ENCODE data around the gene RNF7. TPM values are rescaled to one million over a fixed set of nuclear protein-coding genes. Genes with fewer than 3 reads are reported as not detected.
"Not testable (repeated sequence)": the region's sequence is repeated elsewhere in the genome, so short reads cannot be mapped to it uniquely, and the experiment has no call there.

Gene RNF7
- total RNA-seq, 1 experiment from 2014 or later = 55.2 TPM

DNA sequence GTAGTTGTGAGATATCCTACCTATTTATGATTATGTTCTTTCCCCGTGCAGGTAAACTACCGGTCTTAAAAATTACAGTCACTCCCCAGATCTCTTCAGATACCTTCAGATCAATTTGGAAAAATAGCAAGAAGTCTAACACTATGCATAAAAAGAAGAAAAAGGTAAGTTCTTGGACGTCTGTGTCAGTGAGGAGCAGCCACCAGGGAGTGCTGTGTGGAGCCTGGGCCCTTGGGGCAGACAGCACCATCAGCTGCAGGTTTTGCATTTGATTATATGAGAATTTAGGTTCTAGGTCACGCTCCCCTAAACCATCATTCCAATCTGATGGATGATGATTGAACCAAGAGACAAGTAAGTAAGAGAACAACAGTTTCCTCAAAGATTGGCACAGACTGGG is 8.9 kb upstream of the RNF7 start:
- DNase-seq (ENCODE audit: extremely low read depth, low read depth) = no peak

- no peak for DNase-seq (ENCODE audit: extremely low read depth, low read depth)
These were observed 2.9 kb upstream of the RNF7 start for GRCh38 chr3:141735176-141735575.

DNA sequence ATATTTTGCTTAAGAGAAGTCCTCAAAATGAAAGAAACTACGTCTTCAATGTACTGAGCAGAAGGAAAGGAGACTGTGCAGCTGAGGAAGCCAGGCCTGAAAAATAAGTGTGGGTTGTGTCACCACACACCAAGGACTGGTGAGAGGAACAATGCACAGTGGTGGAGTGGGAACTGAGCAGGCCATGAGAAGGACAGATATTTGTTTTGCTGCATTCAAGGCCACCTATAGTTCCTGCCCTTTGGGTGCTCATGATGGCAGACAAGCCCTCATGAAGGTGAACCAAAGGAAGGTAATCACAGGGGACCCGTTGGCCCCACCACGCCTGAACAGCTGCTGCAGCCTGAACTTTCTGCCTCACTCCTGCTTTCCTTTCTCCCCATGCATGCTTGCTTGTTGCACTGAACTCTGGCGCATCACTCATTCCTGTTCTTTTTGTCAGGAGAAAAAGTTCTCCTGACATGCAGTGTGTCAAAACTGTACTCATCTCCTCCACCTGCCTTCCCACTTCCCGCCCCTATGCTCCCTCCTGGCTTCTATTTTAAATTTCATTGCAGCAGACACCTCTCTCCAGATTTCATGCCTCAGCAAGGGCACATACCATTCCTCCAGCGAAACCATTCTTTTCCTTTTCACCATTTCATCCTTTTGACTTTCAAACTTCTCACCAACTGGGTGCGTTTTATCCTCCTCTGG is 2.2 kb upstream of the RNF7 start:
- DNase-seq (ENCODE audit: extremely low read depth, low read depth) = no peak

DNA sequence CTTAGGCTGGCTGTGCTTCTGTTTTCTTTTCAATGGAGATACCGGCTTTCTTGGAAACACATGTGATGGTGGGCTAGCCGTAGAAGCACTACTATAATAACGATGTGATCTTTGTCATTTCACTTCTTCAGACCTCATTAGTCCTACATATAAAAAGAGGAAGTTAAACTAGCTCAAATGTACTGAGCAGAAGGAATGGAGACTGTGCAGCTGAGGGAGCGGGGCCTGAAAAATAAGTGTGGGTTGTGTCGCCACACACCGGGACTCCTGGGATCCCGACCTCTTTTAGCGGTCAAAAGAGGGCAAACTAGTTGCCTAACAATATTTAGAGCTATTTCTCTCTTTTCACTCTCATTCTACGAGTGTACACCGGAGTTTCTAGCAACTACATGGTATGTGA is 1.0 kb upstream of the RNF7 start:
- no peak for DNase-seq (ENCODE audit: extremely low read depth, low read depth)

DNA sequence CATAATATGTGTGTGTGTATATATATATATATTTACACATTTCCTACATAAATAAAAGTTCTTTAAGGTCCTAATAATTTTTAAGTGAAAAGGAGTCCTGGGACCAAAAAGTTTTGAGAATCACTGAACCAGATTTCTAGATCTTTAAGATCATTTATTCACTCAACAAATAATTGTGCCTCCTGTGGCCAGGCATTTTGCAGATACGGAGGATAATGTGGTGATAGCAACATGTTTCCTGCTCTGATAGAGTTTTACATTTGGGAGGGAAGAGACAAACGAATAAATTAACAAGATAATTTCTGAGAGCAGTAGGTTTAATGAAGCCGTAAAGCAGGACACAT is 448 bp upstream of the RNF7 start:
- DNase-seq (ENCODE audit: extremely low read depth, low read depth) = no peak

DNA sequence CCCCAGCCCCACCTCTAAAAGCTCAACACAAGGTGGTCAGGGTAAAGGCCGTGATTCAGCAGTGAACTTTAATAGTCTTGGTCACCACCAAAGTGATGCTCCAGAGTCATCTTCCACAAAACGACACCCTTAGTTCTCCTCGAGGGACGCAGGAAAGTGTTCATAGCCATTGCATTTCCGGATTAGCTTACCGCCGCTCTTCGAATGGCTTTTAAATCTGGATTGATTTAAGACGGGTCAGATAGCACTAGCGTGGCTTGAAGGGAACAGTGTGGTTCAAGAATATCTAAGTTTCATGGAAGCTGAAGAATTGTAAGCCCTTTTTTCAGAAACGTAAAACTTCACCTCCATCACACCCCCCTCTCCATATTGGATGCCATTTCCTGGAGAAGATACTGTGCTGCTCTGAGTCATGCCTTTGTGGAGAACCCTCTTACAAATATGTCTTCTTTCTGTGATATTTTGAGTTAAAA is 829 bp downstream of the RNF7 start:
- DNase-seq (ENCODE audit: extremely low read depth, low read depth) = no peak

DNA sequence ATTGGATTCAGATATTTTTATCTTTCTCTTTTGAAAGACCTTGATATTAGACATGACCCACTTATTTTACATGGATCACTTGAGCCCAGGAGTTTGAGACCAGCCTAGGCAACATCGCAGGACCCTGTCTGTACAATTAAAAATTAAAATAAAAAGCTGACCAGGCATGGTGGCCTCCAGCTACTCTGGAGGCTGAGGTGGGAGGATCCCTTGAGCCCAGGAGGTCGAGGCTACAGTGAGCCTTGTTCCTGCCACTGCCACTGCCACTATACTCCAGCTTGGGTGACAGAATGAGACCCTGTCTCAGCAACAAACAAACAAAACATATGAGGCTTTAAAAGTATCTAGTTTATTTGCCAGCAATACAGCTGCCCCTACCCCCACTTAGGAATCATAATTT is 1.6 kb downstream of the RNF7 start:
- no peak for DNase-seq (ENCODE audit: extremely low read depth, low read depth)

DNA sequence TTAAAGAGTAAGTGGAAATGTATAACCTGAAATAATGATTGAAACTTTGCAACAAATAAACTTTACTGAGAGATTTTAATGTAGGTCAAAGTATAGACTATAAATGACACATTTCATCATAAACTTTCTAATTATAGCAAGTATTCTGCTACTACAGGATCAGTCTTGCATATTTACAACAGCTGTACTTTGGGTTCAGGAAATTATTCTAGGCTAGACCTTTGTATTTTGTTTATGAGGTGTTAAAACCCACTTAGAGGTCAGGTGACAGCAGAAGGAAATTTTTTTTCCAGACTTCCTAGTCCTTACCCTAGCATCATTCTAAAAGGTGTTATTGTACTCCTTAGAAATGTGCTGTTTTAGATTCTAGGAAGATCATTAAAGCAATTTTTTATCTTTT is 2.3 kb downstream of the RNF7 start:
- DNase-seq (ENCODE audit: extremely low read depth, low read depth) = no peak

- DNase-seq (ENCODE audit: extremely low read depth, low read depth) = no peak
These were observed 5.2 kb downstream of the RNF7 start for GRCh38 chr3:141743305-141743704.

GRCh38 chr3:141746962-141747361 is 8.9 kb downstream of the RNF7 start:
- DNase-seq (ENCODE audit: extremely low read depth, low read depth) = no peak

GRCh38 chr3:141753399-141753798 is 15.3 kb downstream of the RNF7 start:
- DNase-seq (ENCODE audit: extremely low read depth, low read depth) = no peak

GRCh38 chr3:141754032-141754431 is 15.9 kb downstream of the RNF7 start:
- no peak for DNase-seq (ENCODE audit: extremely low read depth, low read depth)

DNA sequence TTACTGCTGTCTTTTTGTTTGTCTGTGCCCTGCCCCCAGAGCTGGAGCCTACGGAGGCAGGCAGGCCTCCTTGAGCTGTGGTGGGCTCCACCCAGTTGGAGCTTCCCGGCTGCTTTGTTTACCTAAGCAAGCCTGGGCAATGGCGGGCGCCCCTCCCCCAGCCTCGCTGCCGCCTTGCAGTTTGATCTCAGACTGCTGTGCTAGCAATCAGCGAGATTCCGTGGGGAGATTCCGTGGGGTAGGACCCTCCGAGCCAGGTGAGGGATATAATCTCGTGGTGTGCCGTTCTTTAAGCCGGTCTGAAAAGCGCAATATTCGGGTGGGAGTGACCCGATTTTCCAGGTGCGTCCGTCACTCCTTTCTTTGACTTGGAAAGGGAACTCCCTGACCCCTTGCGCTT is 24.5 kb downstream of the RNF7 start:
- not testable (repeated sequence) for DNase-seq (ENCODE audit: extremely low read depth, low read depth)

GRCh38 chr3:141763088-141763750 is 25.1 kb downstream of the RNF7 start, which contains the start of gene GRK7:
TSS of gene GRK7 (plus strand) at chr3:141763408. CDS start at chr3:141778285, 14,877 bp downstream.
- DNase-seq (ENCODE audit: extremely low read depth, low read depth) = no peak

- DNase-seq (ENCODE audit: extremely low read depth, low read depth) = no peak
These were observed 25.9 kb downstream of the RNF7 start for GRCh38 chr3:141764045-141764444.

DNA sequence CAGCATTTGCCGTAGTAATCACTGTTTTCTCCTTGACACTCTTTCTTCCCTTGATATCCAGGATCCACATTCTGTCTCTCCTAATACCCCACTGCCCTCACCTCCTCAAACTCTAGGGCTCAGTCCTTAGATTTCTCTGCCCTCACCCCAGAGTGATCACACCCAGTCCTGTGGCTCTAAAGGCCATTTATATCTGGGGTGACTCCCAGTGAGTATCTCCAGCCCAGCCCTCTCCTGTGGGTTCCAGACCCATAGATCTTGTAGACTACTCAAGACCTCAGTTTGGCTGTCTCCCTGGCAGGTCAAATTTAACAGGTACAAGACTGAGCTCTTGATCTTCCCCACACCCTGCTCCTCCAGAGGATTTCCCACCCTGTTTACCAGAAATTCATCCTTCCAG is 26.4 kb downstream of the RNF7 start:
- DNase-seq (ENCODE audit: extremely low read depth, low read depth) = no peak

DNA sequence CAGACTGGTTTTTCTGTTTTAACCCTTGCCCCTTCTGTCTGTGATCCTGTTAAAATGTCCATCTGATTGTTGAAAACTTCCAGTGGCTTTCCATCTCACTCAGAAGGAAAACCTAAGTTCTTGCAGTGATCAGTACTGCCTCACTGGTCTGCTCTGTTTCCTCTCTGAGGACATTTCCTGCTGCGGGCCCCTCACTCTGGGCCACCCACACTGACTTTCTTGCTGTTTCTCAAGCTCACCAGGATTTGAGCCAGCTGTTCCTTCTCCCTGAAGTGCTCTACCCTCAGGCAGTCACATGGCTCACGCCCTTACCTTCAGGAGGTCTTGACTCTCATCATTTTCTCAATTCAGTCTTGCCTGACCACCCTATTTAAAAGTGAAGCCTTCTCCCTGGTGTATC is 26.9 kb downstream of the RNF7 start:
- DNase-seq (ENCODE audit: extremely low read depth, low read depth) = no peak

DNA sequence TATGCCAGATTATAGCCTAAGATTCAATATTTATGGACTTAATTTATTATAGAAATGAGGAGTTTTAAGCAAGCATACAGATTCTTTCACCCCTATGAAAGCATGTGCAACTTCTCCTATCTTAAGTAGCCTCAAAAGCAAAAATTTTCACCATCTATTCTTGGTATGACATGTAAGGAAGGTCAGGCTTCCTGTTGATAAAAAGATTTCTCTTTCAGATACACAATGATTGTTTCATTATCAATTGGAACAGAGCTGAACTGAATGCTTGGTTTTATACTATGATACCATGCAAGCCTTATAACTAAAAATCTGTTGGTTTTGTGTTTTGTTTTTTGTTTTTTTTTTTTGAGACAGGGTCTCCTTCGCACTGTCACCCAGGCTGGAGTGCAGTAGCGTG is 29.0 kb downstream of the RNF7 start:
- DNase-seq (ENCODE audit: extremely low read depth, low read depth) = no peak

DNA sequence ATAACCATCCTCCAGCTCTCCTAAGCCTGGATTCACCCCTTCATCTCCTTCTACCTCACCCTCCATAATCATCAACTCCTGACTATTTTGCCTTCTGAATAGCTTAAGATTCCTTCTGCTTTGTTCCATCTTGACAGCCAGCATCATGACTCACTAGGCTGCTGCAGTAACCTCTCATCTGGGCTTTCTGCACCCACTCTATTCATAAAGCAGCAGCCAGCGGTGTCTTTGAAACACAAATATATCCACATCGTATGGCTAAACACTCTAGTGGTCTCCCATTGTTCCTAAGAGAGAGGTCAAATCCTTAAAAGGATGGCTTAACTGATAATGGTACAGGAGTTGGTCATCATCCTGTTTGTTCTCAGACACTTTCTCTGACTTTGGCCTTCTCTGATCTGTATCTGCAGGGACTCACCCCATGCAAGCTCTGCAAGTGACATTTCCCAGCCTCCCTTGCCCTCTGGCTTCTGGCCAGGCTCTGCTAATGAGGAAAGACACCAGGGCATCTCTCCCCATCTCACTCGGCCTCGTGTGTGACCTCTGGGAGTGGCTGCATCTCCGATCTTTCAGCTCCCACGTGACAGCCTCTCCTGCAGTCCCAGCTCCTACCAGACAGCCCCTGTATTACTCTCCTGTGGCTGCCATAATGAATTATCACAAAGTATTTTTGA is 31.3 kb downstream of the RNF7 start:
- DNase-seq (ENCODE audit: extremely low read depth, low read depth) = no peak

DNA sequence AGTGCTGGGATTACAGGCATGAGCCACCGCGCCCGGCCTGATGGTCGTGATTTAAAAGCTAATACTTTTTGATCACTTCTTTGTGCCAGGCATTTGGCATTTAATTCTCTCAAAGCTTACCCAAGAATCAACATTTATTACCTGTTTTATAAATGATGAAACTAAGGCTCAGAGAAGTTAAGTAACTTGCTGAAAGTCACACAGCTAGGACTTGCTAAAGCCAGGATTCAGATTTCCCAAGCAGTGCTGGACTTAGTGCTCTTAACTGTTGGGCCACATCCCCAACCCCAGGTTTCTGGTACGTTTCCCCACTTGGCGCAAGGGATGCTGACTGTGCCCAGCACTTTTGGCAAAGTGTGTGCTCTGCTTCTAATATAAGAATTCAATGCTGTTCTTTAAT is 35.6 kb downstream of the RNF7 start:
- no peak for DNase-seq (ENCODE audit: extremely low read depth, low read depth)

GRCh38 chr3:141776376-141776775 is 38.3 kb downstream of the RNF7 start:
- no peak for DNase-seq (ENCODE audit: extremely low read depth, low read depth)

GRCh38 chr3:141776885-141777284 is 38.8 kb downstream of the RNF7 start:
- DNase-seq (ENCODE audit: extremely low read depth, low read depth) = no peak
